NAMALWA (cell line): ENCODE data around the gene STUM.

ENCODE experiments used
- DNase-seq: peaks from one replicate; pipeline ENCODE4 v3.0.0-alpha.2; 2015; ENCODE audit warnings: low spot score

STUM gene

GRCh38 chr1:226534098-226534497, 14.5 kb upstream of the STUM start:
- no peak for DNase-seq

GRCh38 chr1:226534645-226535044, 13.9 kb upstream of the STUM start:
- DNase-seq, result no peak

GRCh38 chr1:226535666-226536065, 12.9 kb upstream of the STUM start:
- no peak for DNase-seq

- DNase-seq, result no peak
Observed at GRCh38 chr1:226541231-226541630, 7.3 kb upstream of the STUM start.

GRCh38 chr1:226541631-226542622, 6.6 kb upstream of the STUM start:
- DNase-seq, result no peak

DNA sequence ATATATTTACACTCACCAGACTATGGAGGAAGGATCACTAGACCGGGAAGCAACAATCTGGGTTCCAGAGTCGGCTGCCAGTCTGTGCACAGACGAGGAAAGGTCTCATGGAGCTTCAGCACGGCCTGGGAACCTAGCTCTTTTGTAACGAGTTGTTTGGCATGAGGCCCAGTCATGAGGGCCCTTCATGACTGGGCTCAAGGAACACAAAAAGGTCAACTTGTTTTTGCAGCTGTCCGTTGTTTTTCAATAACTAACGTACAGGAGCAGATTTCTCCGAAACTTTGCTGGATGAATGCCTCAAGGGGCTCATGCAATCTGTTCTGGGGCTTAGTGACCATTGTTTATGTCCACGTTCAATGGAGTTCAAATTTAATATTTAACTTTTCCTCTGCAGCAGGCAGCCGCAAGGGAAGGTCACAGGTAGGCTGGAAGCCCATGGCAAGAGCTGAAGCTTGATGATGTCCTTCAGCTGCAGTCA, 5.9 kb upstream of the STUM start:
- DNase-seq, result no peak

- DNase-seq, result no peak
Observed at GRCh38 chr1:226545836-226546596, 2.5 kb upstream of the STUM start.

DNA sequence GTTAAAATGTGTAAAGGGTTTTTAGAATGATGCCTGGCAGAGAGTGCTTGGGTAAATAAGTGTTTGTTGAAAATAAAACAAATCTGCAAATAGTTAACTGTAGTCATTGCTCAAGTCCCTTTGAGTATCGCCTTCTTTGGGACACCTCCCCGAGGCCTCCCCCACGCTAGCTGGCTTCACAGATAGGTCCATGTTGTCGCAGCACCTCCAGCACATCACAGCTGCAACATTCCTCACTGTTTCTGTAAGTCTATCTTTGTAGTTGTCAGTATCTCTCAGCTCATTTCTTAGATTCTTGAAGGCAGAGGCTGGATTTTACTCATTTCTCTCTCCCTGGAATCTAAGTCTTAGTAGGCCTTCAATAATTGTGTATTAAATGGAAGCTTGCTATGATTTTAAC, 1.6 kb upstream of the STUM start:
- no peak for DNase-seq

DNA sequence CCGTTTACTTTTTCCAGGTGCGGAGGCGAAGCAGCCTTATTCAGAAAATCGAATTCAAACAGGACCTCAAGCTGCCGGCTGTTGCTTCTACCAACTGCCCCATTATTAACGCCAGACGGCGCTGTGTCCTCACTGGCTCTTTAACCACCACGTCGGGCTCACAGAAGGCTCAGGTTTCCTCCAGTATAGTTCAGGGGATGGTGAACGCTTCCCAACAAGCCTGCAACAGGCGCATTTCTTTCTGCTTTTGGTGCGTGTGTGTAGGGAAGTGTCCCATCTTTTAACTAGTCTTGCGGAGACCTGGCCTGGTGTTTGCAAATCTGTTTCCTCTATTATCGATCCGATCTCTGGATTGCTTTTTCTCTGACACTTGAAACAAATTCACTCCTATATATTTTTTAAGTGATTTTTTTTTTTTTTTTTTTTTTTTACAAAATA, 791 bp upstream of the STUM start:
- DNase-seq, result peak; percentile 87

GRCh38 chr1:226549094-226549936, 751 bp downstream of the STUM start:
- DNase-seq, result no peak

DNA sequence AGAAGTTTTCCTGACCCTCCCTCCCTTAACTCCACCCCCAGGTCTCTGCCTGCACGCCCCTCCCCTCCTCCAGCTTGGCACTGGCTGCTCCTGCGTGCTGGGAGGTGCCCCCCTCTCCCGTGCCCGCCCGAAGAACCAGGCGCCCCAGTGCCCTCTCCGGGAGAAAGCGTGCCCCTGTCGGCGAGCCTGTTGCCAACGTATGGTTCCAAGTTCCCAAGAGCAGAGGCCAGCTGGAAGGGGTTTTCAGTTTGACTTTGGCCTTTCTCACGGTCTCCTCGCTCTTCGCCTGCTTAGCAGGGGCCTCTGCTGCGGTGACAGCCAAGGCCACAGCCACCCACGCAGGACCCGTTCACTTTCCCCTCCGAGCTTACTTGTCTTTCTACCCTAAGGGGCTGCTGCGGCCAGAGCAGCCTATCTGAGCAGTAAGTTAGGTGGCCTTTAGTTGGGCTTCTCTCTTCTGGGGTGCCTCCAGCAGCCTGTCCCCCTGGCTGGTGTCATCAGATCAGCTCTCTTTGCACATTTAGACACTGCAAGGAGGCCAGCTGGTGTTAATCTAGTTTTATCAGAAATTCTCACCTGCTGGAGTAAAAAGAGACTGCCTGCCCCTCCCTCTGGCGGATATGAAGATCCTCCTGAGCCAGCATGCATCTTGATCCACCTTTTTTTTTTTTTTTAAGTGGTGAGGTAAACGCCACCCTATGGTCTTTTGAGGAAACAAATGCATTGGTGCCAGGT, 1.5 kb downstream of the STUM start:
- peak; percentile 27 for DNase-seq

GRCh38 chr1:226550672-226551041, 2.1 kb downstream of the STUM start:
- no peak for DNase-seq

- DNase-seq, result no peak
Observed at GRCh38 chr1:226551299-226551698, 2.7 kb downstream of the STUM start.

- DNase-seq, result no peak
Observed at GRCh38 chr1:226552061-226552460, 3.5 kb downstream of the STUM start.

DNA sequence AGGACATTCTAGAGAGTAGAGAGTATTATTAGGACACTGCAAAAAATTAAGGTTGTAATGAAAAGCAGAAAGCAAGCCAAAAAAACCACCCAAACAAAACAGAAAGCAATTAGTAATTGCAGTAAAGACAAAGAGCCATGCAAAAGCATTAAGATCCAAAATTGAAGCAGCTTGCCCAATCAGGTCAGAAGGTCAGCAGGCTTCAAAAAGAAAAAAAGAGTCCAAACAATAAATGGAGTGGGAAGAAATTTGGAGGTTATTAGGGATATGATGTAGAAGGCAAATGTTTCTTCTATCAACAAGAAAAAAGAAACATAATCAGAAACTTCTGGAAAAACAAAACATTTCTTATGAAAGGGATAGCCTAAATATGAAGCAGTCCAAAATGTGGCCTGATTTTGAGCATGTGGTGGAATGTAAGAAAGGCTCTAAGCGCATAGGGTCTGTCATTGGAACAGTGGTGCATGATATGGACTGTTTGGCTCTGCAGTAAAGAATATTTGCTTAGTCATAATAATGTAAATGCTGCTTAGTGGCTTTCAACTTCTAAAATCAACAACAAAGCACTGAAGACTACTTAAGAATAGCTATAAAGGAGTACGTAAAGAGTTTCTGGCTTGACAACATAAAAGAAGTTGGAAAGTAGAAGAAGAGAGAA, 4.8 kb downstream of the STUM start:
- no peak for DNase-seq

- DNase-seq, result no peak
Observed at GRCh38 chr1:226553924-226554282, 5.3 kb downstream of the STUM start.

GRCh38 chr1:226555092-226555491, 6.5 kb downstream of the STUM start:
- DNase-seq, result no peak

DNA sequence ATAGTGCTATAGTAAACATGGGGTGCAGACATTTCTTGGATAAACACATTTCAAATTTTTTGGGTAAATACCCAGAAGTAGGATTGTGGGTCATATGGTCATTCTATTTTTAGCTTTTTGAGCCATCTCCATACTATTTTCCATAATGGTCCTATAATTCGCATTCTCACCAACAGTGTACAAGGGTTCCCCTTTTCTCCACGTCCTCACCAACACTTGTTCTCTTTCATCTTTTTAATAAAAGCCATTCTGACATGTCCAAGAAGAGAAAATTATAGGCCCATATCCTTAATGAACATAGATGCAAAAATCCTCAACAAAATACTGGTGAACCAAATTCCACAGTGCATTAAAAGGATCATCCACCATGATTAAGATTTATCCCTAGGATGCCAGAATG, 8.9 kb downstream of the STUM start:
- DNase-seq, result no peak

GRCh38 chr1:226558036-226558650, 9.6 kb downstream of the STUM start:
- DNase-seq, result no peak

GRCh38 chr1:226560243-226560642, 11.7 kb downstream of the STUM start:
- DNase-seq, result no peak
